ENCODE results near the gene IL17RD. TPM values are rescaled to one million over a fixed set of nuclear protein-coding genes. Genes with fewer than 3 reads are reported as not detected.

Gene IL17RD
- total and polyA plus RNA-seq, 8 donors: 0.25 to 10.1 (median 1.3) TPM; not detected in 1

DNA sequence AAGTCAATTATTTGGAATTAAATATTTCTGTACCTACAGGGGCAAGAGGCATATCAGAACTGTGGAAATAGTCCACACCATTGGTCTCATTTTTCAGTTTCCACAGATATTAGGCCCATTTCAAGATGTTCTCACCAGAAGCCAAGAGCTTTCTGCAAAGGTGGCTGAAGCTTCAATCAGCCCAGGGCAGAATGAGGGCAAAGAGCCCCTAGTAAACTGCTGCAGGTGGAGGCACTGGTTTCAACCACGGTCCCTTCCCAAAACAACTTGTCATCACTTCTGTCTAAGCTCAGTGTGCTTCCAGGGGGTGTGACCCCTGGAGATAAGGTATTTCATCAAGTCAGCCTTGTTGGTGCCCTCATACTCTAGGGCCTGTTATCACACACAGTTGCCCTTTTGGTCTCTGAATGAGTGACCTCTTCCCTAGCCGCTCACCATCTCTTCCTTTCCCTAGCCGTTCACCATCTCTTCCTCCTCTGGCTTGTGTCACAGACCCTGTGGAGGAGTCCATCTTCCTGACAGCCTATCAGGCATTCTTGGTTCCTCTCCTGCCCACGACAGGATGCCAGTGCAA, 21.2 kb downstream of the IL17RD start:
- H3K9me3 ChIP-seq: no peaks in the 10 kb centered on the region

DNA sequence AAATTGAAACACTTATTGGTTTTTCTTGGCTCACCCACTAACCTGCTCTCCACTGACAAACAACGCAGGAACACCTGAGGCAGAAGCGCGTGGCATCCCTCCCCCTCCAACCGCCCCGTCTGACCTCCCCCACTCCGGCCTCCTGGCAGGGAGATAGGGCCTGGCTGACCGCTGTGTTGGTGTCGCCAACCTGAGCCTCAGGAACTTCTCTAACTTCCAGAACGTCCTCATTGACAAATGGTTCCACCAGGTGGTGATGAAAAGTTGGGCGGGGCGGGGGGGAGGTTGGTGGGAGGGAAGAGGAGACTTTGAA, 22.8 kb downstream of the IL17RD start:
- Histone ChIP-seq H3K27ac (peak overlapping the region in 1 of 5 donors; percentile 4), H3K36me3 (no peaks in the 10 kb centered on the region), H3K4me1 (peaks cover 0 to 15% (median 3%) of the 10 kb centered on the region in 4 donors), H3K4me3 (no peak overlapping the region), H3K27me3 (no peaks in the 10 kb centered on the region), H3K9me3 (no peaks in the 10 kb centered on the region)
- 54 to 71% (median 60%) methylated on average over 11 of the region's 11 CpGs for WGBS, 5 donors
- DNase-seq: no peak
- TF ChIP-seq POLR2AphosphoS5 (IDR thresholded peaks at IDR 0.05) (no peak), EP300 (IDR thresholded peaks at IDR 0.05) (no peak), POLR2A (IDR thresholded peaks at IDR 0.05) (no peak)
- TF ChIP-seq, protein P1, sequence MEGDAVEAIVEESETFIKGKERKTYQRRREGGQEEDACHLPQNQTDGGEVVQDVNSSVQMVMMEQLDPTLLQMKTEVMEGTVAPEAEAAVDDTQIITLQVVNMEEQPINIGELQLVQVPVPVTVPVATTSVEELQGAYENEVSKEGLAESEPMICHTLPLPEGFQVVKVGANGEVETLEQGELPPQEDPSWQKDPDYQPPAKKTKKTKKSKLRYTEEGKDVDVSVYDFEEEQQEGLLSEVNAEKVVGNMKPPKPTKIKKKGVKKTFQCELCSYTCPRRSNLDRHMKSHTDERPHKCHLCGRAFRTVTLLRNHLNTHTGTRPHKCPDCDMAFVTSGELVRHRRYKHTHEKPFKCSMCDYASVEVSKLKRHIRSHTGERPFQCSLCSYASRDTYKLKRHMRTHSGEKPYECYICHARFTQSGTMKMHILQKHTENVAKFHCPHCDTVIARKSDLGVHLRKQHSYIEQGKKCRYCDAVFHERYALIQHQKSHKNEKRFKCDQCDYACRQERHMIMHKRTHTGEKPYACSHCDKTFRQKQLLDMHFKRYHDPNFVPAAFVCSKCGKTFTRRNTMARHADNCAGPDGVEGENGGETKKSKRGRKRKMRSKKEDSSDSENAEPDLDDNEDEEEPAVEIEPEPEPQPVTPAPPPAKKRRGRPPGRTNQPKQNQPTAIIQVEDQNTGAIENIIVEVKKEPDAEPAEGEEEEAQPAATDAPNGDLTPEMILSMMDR (IDR thresholded peaks at IDR 0.05): no peak
- intact Hi-C loops (cut with DNase I; ENCODE audit: low total_unique reads): no loop called here

More for the DNA sequence above, 21.2 kb downstream of the IL17RD start:
- 67 to 83% (median 73%) methylated on average over 4 of the region's 4 CpGs for WGBS, 5 donors
- no peak for DNase-seq
- no peaks in the 10 kb centered on the region for H3K36me3 ChIP-seq
- no peak for TF ChIP-seq EP300 (IDR thresholded peaks at IDR 0.05)
- no peak for TF ChIP-seq POLR2A (IDR thresholded peaks at IDR 0.05)
- no peaks in the 10 kb centered on the region for H3K27me3 ChIP-seq
- H3K4me3 ChIP-seq: no peak overlapping the region
- H3K4me1 ChIP-seq: peaks cover 0 to 15% (median 3%) of the 10 kb centered on the region in 4 donors
- H3K27ac ChIP-seq: no peak overlapping the region
- intact Hi-C loops (cut with DNase I; ENCODE audit: low total_unique reads): no loop called here

DNA sequence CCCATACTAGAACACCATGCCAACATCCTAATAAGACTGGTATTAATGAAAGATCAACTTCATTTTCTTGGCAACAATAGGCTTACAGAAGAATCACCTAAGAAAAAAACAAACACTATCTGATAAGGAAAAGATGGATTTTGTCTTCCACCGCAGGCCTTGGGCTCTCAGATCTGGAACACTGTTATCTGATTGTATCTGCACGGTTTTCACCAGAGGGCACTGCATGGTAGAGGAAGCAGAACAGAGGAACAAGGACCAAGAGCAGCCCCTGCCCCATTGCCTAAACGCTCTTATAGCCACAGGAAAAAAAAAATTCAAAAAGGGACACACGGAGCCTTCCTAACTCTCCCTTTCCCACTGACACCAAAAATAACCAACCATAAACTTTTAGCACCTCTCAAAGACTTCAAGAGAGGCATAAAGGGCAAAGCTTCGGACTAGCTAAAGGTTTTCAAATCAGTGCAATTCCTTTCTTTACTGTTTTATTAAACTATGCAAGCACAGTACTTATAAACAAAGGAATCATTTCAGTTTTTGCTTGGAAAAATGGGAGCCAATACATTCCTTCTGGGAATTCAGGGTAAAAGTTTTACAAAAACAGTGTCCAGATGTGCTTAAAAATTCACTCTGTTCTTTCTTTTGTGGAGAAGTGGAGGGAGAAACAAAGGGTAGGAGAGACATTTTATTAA, 23.3 kb downstream of the IL17RD start:
- Histone ChIP-seq H3K4me1 (peaks cover 0 to 15% (median 3%) of the 10 kb centered on the region in 4 donors), H3K9me3 (no peaks in the 10 kb centered on the region), H3K36me3 (no peaks in the 10 kb centered on the region), H3K27me3 (no peaks in the 10 kb centered on the region), H3K4me3 (no peak overlapping the region), H3K27ac (peak overlapping the region in 1 of 5 donors; percentile 4)
- 33 to 48% (median 42%) methylated on average over 5 of the region's 5 CpGs for WGBS, 5 donors
- intact Hi-C loops (cut with DNase I; ENCODE audit: low total_unique reads): no loop called here
- DNase-seq: no peak
- TF ChIP-seq EP300 (IDR thresholded peaks at IDR 0.05) (no peak), POLR2A (IDR thresholded peaks at IDR 0.05) (no peak), POLR2AphosphoS5 (IDR thresholded peaks at IDR 0.05) (no peak)
- TF ChIP-seq, protein P1 (IDR thresholded peaks at IDR 0.05): no peak

DNA sequence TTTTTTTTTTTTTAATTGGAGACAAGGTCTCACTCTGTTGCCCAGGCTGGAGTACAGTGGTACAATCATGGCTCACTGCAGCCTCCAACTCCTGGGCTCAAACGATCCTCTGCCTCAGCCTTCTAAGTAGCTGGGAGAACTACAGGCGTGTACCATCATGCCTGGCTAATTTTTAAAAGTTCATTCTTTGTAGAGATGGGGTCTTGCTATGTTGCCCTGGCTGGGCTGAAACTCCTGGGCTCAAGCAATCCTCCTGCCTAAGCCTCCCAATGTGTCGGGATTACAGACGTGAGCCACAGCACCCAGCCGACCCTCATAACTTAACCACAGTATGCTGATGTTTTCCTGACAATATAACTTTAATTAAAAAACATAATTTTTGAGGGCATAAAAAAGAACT, 24.3 kb downstream of the IL17RD start:
- Histone ChIP-seq H3K4me3 (no peak overlapping the region), H3K27me3 (no peaks in the 10 kb centered on the region), H3K27ac (no peak overlapping the region), H3K9me3 (no peaks in the 10 kb centered on the region), H3K4me1 (peaks cover 0 to 15% (median 3%) of the 10 kb centered on the region in 4 donors), H3K36me3 (no peaks in the 10 kb centered on the region)
- intact Hi-C loops (cut with DNase I; ENCODE audit: low total_unique reads): no loop called here
- TF ChIP-seq EP300 (IDR thresholded peaks at IDR 0.05) (no peak), POLR2A (IDR thresholded peaks at IDR 0.05) (no peak), POLR2AphosphoS5 (IDR thresholded peaks at IDR 0.05) (no peak)
- TF ChIP-seq, protein P1 (IDR thresholded peaks at IDR 0.05): no peak
- no peak for DNase-seq
- 76 to 95% (median 93%) methylated on average over 5 of the region's 5 CpGs for WGBS, 5 donors
